RCC 7860 (cell line): Measurements from ENCODE around the gene OMG.
"Not testable (repeated sequence)": the region's sequence is repeated elsewhere in the genome, so short reads cannot be mapped to it uniquely, and the experiment has no call there.

Experiments used
- DNase-seq: peaks from one replicate; pipeline ENCODE4 v3.0.0-alpha.2; 2015; ENCODE audit warnings: low spot score
- FAIRE-seq: peaks from 2 replicates; lab custom pipeline; 2012; peaks lifted over from hg19 to GRCh38; lab: Jason Lieb, UNC

OMG gene

GRCh38 chr17:31308372-31309334 is 11.6 kb upstream of the OMG start:
- no peak for DNase-seq

GRCh38 chr17:31307640-31308039 is 10.6 kb upstream of the OMG start:
- FAIRE-seq (no peak), DNase-seq (no peak)

More at GRCh38 chr17:31308372-31309334, 11.6 kb upstream of the OMG start:
- no peak for FAIRE-seq

- FAIRE-seq (peak; percentile 76), DNase-seq (no peak)
These were observed 2.6 kb upstream of the OMG start for GRCh38 chr17:31299624-31300023.

GRCh38 chr17:31296142-31296541 is 897 bp downstream of the OMG start:
- DNase-seq, result no peak
- FAIRE-seq, result no peak

- DNase-seq (no peak), FAIRE-seq (no peak)
These were observed 1.6 kb downstream of the OMG start for GRCh38 chr17:31295489-31295871.

- FAIRE-seq, result peak; percentile 41
- no peak for DNase-seq
These were observed 2.1 kb downstream of the OMG start for GRCh38 chr17:31294820-31295488.

GRCh38 chr17:31294231-31294630 is 2.8 kb downstream of the OMG start:
- DNase-seq (no peak), FAIRE-seq (no peak)

- DNase-seq, result no peak
- FAIRE-seq, result no peak
These were observed 3.5 kb downstream of the OMG start for GRCh38 chr17:31293581-31293980.

- FAIRE-seq (no peak), DNase-seq (no peak)
These were observed 5.2 kb downstream of the OMG start for GRCh38 chr17:31291820-31292219.

- DNase-seq (no peak), FAIRE-seq (no peak)
These were observed 7.2 kb downstream of the OMG start for GRCh38 chr17:31289790-31290189.

- DNase-seq, FAIRE-seq: not testable (repeated sequence)
These were observed 9.1 kb downstream of the OMG start for GRCh38 chr17:31287932-31288331.

GRCh38 chr17:31286587-31286986 is 10.5 kb downstream of the OMG start:
- DNase-seq, result no peak
- FAIRE-seq, result no peak

GRCh38 chr17:31283841-31284240 is 13.2 kb downstream of the OMG start:
- FAIRE-seq (no peak), DNase-seq (no peak)

GRCh38 chr17:31281061-31281460 is 16.0 kb downstream of the OMG start:
- FAIRE-seq (no peak), DNase-seq (no peak)

GRCh38 chr17:31279401-31279800 is 17.6 kb downstream of the OMG start:
- DNase-seq (no peak), FAIRE-seq (no peak)

- no peak for DNase-seq
These were observed 21.9 kb downstream of the OMG start for GRCh38 chr17:31275116-31275515.

GRCh38 chr17:31274252-31274651 is 22.8 kb downstream of the OMG start:
- DNase-seq, result no peak
- FAIRE-seq, result no peak

More at GRCh38 chr17:31275116-31275515, 21.9 kb downstream of the OMG start:
- no peak for FAIRE-seq

GRCh38 chr17:31273516-31273915 is 23.5 kb downstream of the OMG start:
- no peak for FAIRE-seq

GRCh38 chr17:31272803-31273202 is 24.2 kb downstream of the OMG start:
- DNase-seq, result no peak
- no peak for FAIRE-seq

More at GRCh38 chr17:31273516-31273915, 23.5 kb downstream of the OMG start:
- no peak for DNase-seq

- FAIRE-seq (no peak), DNase-seq (no peak)
These were observed 24.8 kb downstream of the OMG start for GRCh38 chr17:31272236-31272635.

- DNase-seq, result peak; percentile 98
- peak; percentile 99 for FAIRE-seq
These were observed 27.5 kb downstream of the OMG start for GRCh38 chr17:31269578-31269983.

- DNase-seq (no peak), FAIRE-seq (no peak)
These were observed 27.9 kb downstream of the OMG start for GRCh38 chr17:31269036-31269577.
